ENCODE data around the gene CFAP210. TPM values are rescaled to one million over a fixed set of nuclear protein-coding genes. Genes with fewer than 3 reads are reported as not detected.

CFAP210 gene
- total RNA-seq, 1 experiment from 2014 or later: 0.94 TPM

DNA sequence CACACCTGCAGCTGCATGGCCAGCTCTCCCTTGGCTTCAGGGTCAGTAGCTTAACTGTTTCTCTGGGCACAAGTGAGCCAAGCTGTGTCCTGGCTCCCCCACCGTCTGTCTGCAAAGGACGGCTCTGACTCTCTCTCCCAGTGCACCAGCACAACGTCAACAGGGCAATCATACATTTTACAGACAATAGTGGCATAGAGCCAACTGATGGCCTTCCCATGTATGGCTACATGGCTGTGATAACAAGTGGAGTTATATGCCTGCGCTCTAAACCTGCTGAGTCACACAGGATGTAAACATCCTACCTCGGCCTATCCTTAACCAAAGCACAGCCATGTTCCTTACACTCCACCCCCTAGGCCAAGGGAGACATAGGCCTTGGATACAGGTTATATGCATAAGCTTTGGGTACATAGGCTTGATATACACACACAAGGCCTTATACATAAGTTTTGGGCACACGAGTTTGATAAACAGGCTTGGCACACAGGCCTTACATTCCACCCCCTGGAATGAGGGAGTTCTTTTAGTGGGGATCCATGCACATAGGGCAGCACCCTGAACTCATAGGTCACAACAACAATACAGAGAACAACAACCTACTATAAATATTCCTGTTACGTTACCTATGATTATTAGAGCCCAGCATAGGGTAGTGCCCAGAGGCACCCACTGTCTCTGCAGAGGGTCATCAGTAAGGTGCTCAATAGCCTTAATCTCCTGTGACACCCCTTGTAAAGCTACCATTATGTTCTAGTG is 17.7 kb upstream of the CFAP210 start:
- TF ChIP-seq, protein P1, sequence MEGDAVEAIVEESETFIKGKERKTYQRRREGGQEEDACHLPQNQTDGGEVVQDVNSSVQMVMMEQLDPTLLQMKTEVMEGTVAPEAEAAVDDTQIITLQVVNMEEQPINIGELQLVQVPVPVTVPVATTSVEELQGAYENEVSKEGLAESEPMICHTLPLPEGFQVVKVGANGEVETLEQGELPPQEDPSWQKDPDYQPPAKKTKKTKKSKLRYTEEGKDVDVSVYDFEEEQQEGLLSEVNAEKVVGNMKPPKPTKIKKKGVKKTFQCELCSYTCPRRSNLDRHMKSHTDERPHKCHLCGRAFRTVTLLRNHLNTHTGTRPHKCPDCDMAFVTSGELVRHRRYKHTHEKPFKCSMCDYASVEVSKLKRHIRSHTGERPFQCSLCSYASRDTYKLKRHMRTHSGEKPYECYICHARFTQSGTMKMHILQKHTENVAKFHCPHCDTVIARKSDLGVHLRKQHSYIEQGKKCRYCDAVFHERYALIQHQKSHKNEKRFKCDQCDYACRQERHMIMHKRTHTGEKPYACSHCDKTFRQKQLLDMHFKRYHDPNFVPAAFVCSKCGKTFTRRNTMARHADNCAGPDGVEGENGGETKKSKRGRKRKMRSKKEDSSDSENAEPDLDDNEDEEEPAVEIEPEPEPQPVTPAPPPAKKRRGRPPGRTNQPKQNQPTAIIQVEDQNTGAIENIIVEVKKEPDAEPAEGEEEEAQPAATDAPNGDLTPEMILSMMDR (conservative IDR thresholded peaks at IDR 0.05): no peak
- no peaks in the 10 kb centered on the region for H3K23me2 ChIP-seq (ENCODE audit: insufficient read length, low read depth, low read length, poor library complexity, severe bottlenecking)
- H3K4ac ChIP-seq (ENCODE audit: low read depth, low read length): no peak overlapping the region
- H2AFZ ChIP-seq (ENCODE audit: low read length): no peak overlapping the region
- H4K91ac ChIP-seq (ENCODE audit: insufficient read length, low read depth, low read length): no peak overlapping the region
- H2BK120ac ChIP-seq (ENCODE audit: low read depth, low read length, poor library complexity, severe bottlenecking): no peak overlapping the region
- no peak overlapping the region for H2BK12ac ChIP-seq (ENCODE audit: insufficient read length, low read depth, low read length)
- Mint-ChIP-seq H3K4me3 (no peak overlapping the region), H3K4me1 (peaks cover 0 to 8% of the 10 kb centered on the region in 2 experiments; a peak in 2 of 4 replicates), H3K27ac (no peak overlapping the region), H3K9me3 (peaks cover 8% of the 10 kb centered on the region in 2 experiments), H3K27me3 (ENCODE audit: low read depth) (no peaks in the 10 kb centered on the region), H3K36me3 (ENCODE audit: insufficient read depth in 1 of 3, low read depth in 3 of 3) (peaks cover 9 to 17% (median 14%) of the 10 kb centered on the region in 3 experiments; a peak in 6 of 7 replicates)
- no peak overlapping the region for H3K56ac ChIP-seq (ENCODE audit: insufficient read length, low read depth, low read length)
- no peak overlapping the region for H3K27ac ChIP-seq (ENCODE audit: insufficient read length, low read depth, low read length)
- no peak overlapping the region for H3K14ac ChIP-seq (ENCODE audit: insufficient read depth, low read length)
- H2BK5ac ChIP-seq (ENCODE audit: insufficient read length, low read length): no peak overlapping the region
- no peak overlapping the region for H2AK5ac ChIP-seq (ENCODE audit: insufficient read length, low read length)
- DNase-seq: no peak
- H2BK15ac ChIP-seq (ENCODE audit: low read depth, low read length): no peak overlapping the region
- no peaks in the 10 kb centered on the region for H4K20me1 ChIP-seq (ENCODE audit: control insufficient read depth, insufficient read depth, insufficient read length)
- H3K9me3 ChIP-seq (ENCODE audit: control insufficient read depth, low read depth, low read length): no peaks in the 10 kb centered on the region
- no peak overlapping the region for H4K8ac ChIP-seq (replicated peaks; ENCODE audit: insufficient read length, low read depth, low read length)
- H2BK20ac ChIP-seq (ENCODE audit: low read depth, low read length, poor library complexity, severe bottlenecking): no peak overlapping the region
- H3K79me2 ChIP-seq (ENCODE audit: insufficient read depth, low read length): no peaks in the 10 kb centered on the region
- H3K9ac ChIP-seq (ENCODE audit: extremely low read depth, insufficient read length, low read length): no peak overlapping the region
- H3K79me1 ChIP-seq (ENCODE audit: insufficient read depth, low read depth, low read length, poor library complexity, severe bottlenecking): no peaks in the 10 kb centered on the region
- no peak overlapping the region for H3K23ac ChIP-seq (ENCODE audit: insufficient read length, low read depth, low read length)
- no peak overlapping the region for H3T11ph ChIP-seq (ENCODE audit: low read length)
- H3K4me2 ChIP-seq (ENCODE audit: insufficient read depth, insufficient read length, low read length): no peak overlapping the region
- no peak overlapping the region for H4K5ac ChIP-seq (ENCODE audit: insufficient read length, low read depth, low read length)
- H3K4me1 ChIP-seq (ENCODE audit: insufficient read depth, low read length): no peaks in the 10 kb centered on the region
- no peak overlapping the region for H3K18ac ChIP-seq (ENCODE audit: insufficient read length, low read depth, low read length)
- no CpG with 5 or more reads among the region's 7 CpGs for WGBS (ENCODE audit: extremely low coverage, insufficient read length, low lambda C conversion rate)
- no peaks in the 10 kb centered on the region for H3K27me3 ChIP-seq (ENCODE audit: insufficient read depth, low read length)

All from H9 (cell line).